Osteoblast (primary cell): ENCODE data around the gene TMEM270. TPM values are rescaled to one million over a fixed set of nuclear protein-coding genes. Genes with fewer than 3 reads are reported as not detected.

Source experiments
- DNase-seq: peaks from one replicate; pipeline ENCODE4 v3.0.0; 2011; ENCODE audit warnings: low spot score, mixed read lengths; ENCODE audit not compliant: insufficient read length; ENCODE audit errors: missing footprints
- H2AFZ ChIP-seq: 2 replicates; pipeline ENCODE4 v1.6.0; 2011; ENCODE audit warnings: mild to moderate bottlenecking, low read length
- H3K27ac ChIP-seq: 2 replicates; pipeline ENCODE4 v1.5.1; 2011; ENCODE audit warnings: mild to moderate bottlenecking, low read depth, low read length, moderate library complexity
- H3K27me3 ChIP-seq: 2 replicates; pipeline ENCODE4 v1.6.0; 2012; ENCODE audit warnings: mild to moderate bottlenecking, control low read depth, inconsistent platforms, low read length, moderate library complexity; ENCODE audit not compliant: insufficient read depth
- H3K36me3 ChIP-seq: 2 replicates; pipeline ENCODE4 v1.5.1; 2011; ENCODE audit warnings: mild to moderate bottlenecking, low read length, control low read depth, moderate library complexity; ENCODE audit not compliant: insufficient read depth
- H3K4me1 ChIP-seq: 2 replicates; pipeline ENCODE4 v1.5.1; 2011; ENCODE audit warnings: mild to moderate bottlenecking, low read length, control low read depth, moderate library complexity; ENCODE audit not compliant: insufficient read depth
- H3K4me2 ChIP-seq: 2 replicates; pipeline ENCODE4 v1.6.0; 2011; ENCODE audit warnings: mild to moderate bottlenecking, low read length; ENCODE audit not compliant: insufficient read depth
- H3K4me3 ChIP-seq: fragments of 200-600 bp; sonication (generic); 3 replicates; pipeline ENCODE4 v1.5.1; 2012; ENCODE audit warnings: mild to moderate bottlenecking, low read length, inconsistent platforms; ENCODE audit not compliant: insufficient read depth
- H3K79me2 ChIP-seq: 2 replicates; pipeline ENCODE4 v1.6.0; 2012; ENCODE audit warnings: mild to moderate bottlenecking, low read length, control low read depth, inconsistent platforms; ENCODE audit not compliant: insufficient read depth
- H3K9me3 ChIP-seq: 2 replicates; pipeline ENCODE4 v1.5.1; 2011; ENCODE audit warnings: low read depth, low read length, control low read depth
- H4K20me1 ChIP-seq: 2 replicates; pipeline ENCODE4 v1.6.0; 2012; ENCODE audit warnings: mild to moderate bottlenecking, low read length, control low read depth; ENCODE audit not compliant: insufficient read depth
- total RNA-seq: library from RNA; depleted of rRNA; stranded (reverse); fragments of >200 nt; gene quantifications from 2 replicates; pipeline ENCODE4 v1.2.3, GENCODE V29; 2012
- TF ChIP-seq, protein P1 (sequence below): IDR thresholded peaks from 2 replicates; pipeline ENCODE4 v1.5.1; 2011; ENCODE audit warnings: mild to moderate bottlenecking, low read depth, low read length, moderate library complexity; ENCODE audit errors: extremely low read depth

The TMEM270 gene, protein sequence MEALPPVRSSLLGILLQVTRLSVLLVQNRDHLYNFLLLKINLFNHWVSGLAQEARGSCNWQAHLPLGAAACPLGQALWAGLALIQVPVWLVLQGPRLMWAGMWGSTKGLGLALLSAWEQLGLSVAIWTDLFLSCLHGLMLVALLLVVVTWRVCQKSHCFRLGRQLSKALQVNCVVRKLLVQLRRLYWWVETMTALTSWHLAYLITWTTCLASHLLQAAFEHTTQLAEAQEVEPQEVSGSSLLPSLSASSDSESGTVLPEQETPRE
- not detected in 2 replicates for total RNA-seq

DNA sequence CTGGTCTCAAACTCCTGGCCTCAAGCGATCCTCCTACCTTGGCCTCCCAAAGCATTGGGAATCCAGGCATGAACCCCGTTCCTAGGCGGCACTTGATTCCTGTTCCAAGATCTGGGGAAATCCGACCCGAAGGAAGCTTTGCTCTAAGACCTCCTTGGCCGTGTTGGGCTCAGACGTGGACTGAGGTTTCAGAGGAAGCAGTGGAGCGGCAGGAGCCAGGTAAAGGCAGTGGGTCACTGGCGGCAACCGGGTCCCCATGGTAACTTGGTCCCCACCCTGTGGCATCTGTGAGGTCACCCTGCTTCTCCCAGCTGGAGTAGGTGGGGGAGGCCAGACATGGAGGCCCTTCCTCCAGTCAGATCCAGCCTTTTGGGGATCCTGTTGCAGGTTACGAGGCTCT lies at the start of gene TMEM270:
TSS of gene TMEM270 (plus strand) at position 301 of the 400 bp plus-strand sequence. CDS start at position 337, 36 bp downstream.
- TF ChIP-seq, protein P1, sequence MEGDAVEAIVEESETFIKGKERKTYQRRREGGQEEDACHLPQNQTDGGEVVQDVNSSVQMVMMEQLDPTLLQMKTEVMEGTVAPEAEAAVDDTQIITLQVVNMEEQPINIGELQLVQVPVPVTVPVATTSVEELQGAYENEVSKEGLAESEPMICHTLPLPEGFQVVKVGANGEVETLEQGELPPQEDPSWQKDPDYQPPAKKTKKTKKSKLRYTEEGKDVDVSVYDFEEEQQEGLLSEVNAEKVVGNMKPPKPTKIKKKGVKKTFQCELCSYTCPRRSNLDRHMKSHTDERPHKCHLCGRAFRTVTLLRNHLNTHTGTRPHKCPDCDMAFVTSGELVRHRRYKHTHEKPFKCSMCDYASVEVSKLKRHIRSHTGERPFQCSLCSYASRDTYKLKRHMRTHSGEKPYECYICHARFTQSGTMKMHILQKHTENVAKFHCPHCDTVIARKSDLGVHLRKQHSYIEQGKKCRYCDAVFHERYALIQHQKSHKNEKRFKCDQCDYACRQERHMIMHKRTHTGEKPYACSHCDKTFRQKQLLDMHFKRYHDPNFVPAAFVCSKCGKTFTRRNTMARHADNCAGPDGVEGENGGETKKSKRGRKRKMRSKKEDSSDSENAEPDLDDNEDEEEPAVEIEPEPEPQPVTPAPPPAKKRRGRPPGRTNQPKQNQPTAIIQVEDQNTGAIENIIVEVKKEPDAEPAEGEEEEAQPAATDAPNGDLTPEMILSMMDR = no peak
- Histone ChIP-seq H3K79me2 (no peaks in the 10 kb centered on the region), H3K4me3 (no peak within 1 kb of the TSS)

DNA sequence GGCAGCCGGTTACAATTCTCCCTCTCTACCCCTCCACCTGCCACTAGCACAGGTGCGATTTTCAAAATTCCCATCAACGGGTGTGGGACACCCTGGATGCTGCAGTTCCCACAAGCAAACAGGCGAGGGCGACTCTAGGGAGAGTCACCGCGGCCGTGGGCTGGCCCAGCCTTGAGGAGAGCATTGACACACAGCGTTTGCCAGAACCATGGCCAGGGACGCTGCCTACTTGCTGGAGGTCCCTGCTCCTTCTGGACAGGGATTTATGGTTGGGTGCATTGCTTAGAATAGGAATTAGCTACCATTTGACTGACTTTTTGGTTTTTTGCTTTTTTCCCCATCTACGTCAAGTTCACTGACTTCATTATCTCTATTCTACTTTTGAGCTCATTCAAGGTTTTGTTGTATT lies 49.2 kb upstream of the TMEM270 start:
- DNase-seq = peak; percentile 92
- Histone ChIP-seq H3K27me3 (no peaks in the 10 kb centered on the region), H3K4me3 (no peak overlapping the region), H3K4me2 (no peak overlapping the region), H3K4me1 (peaks cover 4% of the 10 kb centered on the region), H3K36me3 (no peaks in the 10 kb centered on the region), H3K79me2 (no peaks in the 10 kb centered on the region), H3K9me3 (no peaks in the 10 kb centered on the region), H2AFZ (no peak overlapping the region), H4K20me1 (no peaks in the 10 kb centered on the region), H3K27ac (no peak overlapping the region)
- TF ChIP-seq, protein P1 = peak; percentile 84

More for the DNA sequence above, at the start of gene TMEM270:
- peak; percentile 11 for DNase-seq
- H2AFZ ChIP-seq = no peak within 1 kb of the TSS
- H3K4me1 ChIP-seq = no peaks in the 10 kb centered on the region
- no peaks in the 10 kb centered on the region for H3K36me3 ChIP-seq
- H3K4me2 ChIP-seq = no peak within 1 kb of the TSS
- no peaks in the 10 kb centered on the region for H3K9me3 ChIP-seq
- H4K20me1 ChIP-seq = no peaks in the 10 kb centered on the region
- H3K27ac ChIP-seq = no peak within 1 kb of the TSS
- H3K27me3 ChIP-seq = no peaks in the 10 kb centered on the region

DNA sequence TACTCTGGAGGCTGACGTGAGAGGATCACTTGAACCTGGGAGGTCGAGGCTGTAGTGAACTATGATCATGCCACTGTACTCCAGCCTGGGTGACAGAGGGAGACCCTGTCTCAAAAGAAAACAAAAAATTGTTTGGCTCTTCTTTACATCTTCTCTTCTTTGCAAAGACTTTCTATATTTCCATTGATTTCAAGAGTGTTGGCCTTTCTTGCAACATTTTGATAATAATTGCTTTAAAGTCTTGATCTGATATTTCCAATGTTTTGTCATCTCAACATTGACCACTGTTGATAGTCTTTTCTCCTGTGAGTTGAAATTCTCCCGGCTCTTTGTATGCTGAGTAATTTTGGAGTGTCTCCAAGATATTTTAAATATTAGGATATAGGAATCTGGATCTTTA lies 48.0 kb upstream of the TMEM270 start:
- Histone ChIP-seq H3K4me1 (peaks cover 4% of the 10 kb centered on the region), H3K27me3 (no peaks in the 10 kb centered on the region), H2AFZ (no peak overlapping the region), H3K4me2 (no peak overlapping the region), H3K27ac (no peak overlapping the region), H3K36me3 (no peaks in the 10 kb centered on the region), H3K79me2 (no peaks in the 10 kb centered on the region), H3K9me3 (no peaks in the 10 kb centered on the region), H3K4me3 (no peak overlapping the region), H4K20me1 (no peaks in the 10 kb centered on the region)
- DNase-seq = peak; percentile 39
- TF ChIP-seq, protein P1 = no peak

DNA sequence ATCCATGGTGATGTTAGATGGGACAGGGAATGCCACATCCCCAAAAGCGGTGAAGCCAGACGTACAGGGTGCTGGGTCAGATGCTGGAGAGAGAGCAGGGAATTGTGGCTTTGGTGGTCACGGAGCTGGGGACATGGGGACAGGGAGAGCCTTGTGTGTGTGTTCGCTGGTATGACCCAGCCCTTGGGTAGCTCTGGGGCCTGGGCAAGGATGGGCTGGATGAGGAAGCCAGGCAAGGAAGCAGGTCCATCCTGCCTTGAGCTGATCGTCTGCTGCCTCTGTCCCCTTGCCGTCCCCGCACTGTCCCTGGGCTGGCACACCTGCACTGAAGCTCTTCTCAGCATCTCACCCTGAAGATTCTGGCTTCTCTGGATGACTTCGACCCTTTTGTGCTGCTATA lies 45.5 kb upstream of the TMEM270 start:
- no peaks in the 10 kb centered on the region for H3K27me3 ChIP-seq
- H3K4me2 ChIP-seq = no peak overlapping the region
- H3K4me1 ChIP-seq = no peaks in the 10 kb centered on the region
- no peak overlapping the region for H2AFZ ChIP-seq
- no peaks in the 10 kb centered on the region for H4K20me1 ChIP-seq
- DNase-seq = no peak
- H3K79me2 ChIP-seq = no peaks in the 10 kb centered on the region
- H3K9me3 ChIP-seq = no peaks in the 10 kb centered on the region
- H3K36me3 ChIP-seq = no peaks in the 10 kb centered on the region
- no peak overlapping the region for H3K4me3 ChIP-seq
- no peak overlapping the region for H3K27ac ChIP-seq
- TF ChIP-seq, protein P1 = no peak
